HG03457 (cell line): ENCODE data around the gene GYG2.
"Not testable (repeated sequence)": the region's sequence is repeated elsewhere in the genome, so short reads cannot be mapped to it uniquely, and the experiment has no call there.

Source experiments
- ATAC-seq: cut with Tn5 transposase; IDR thresholded peaks from one replicate; pipeline ENCODE4 v1.9.1; 2021; ENCODE audit warnings: moderate number of reproducible peaks; ENCODE audit not compliant: unreplicated experiment

GYG2 gene

GRCh38 chrX:2867206-2867605, 38.5 kb downstream of the GYG2 start:
- ATAC-seq: no peak

GRCh38 chrX:2870650-2871049, 41.9 kb downstream of the GYG2 start:
- no peak for ATAC-seq

- no peak for ATAC-seq
Measured at GRCh38 chrX:2871831-2872230, 43.1 kb downstream of the GYG2 start.

- no peak for ATAC-seq
Measured at GRCh38 chrX:2872671-2873277, 44.0 kb downstream of the GYG2 start.

- ATAC-seq: no peak
Measured at GRCh38 chrX:2874222-2875135, 45.7 kb downstream of the GYG2 start.

GRCh38 chrX:2875136-2875481, 46.4 kb downstream of the GYG2 start:
- ATAC-seq: no peak

- ATAC-seq: no peak
Measured at GRCh38 chrX:2875798-2876399, 47.2 kb downstream of the GYG2 start.

- ATAC-seq: no peak
Measured at GRCh38 chrX:2878563-2878962, 49.8 kb downstream of the GYG2 start.

GRCh38 chrX:2879670-2880069, 50.9 kb downstream of the GYG2 start:
- ATAC-seq: no peak

- ATAC-seq: no peak
Measured at GRCh38 chrX:2883770-2884169, 55.0 kb downstream of the GYG2 start.

GRCh38 chrX:2888309-2888708, 59.6 kb downstream of the GYG2 start:
- ATAC-seq: no peak

- no peak for ATAC-seq
Measured at GRCh38 chrX:2889045-2889605, 60.4 kb downstream of the GYG2 start.

GRCh38 chrX:2889706-2890490, 61.2 kb downstream of the GYG2 start:
- ATAC-seq: not testable (repeated sequence)

- not testable (repeated sequence) for ATAC-seq
Measured at GRCh38 chrX:2890536-2891460, 62.1 kb downstream of the GYG2 start.

GRCh38 chrX:2892816-2893215, 64.1 kb downstream of the GYG2 start:
- no peak for ATAC-seq

GRCh38 chrX:2894885-2895292, 66.2 kb downstream of the GYG2 start:
- ATAC-seq: no peak

- ATAC-seq: no peak
Measured at GRCh38 chrX:2897311-2897689, 68.6 kb downstream of the GYG2 start.

GRCh38 chrX:2897690-2898623, 69.2 kb downstream of the GYG2 start:
- ATAC-seq: not testable (repeated sequence)
